IMR-90 (cell line): Measurements from ENCODE around the gene FAXC. TPM values are rescaled to one million over a fixed set of nuclear protein-coding genes. Genes with fewer than 3 reads are reported as not detected.

Experiments used
- ATAC-seq: fragments of 200-7000 bp; cut with Tn5 transposase; 2 replicates; pipeline ENCODE4 v1.9.1; 2020; ENCODE audit warnings: low read depth, mild to moderate bottlenecking, moderate library complexity
- BruUV-seq: library from RNA; stranded (reverse); fragments of 400-500 nt; replicated peaks from 2 replicates; lab custom pipeline; 2021; lab: Mats Ljungman, UMichigan
- CTCF ChIA-PET: fragments of 300-600 bp; formaldehyde crosslinking; extraction: SDS; loops from one replicate; lab custom pipeline; 2021; ENCODE audit warnings: antibody characterized with exemption; lab: Yijun Ruan, JAX
- POLR2A ChIA-PET: fragments of 300-600 bp; sonication (Branson Sonifier 250); formaldehyde crosslinking; loops from one replicate; lab custom pipeline; 2022; ENCODE audit warnings: antibody characterized with exemption; ENCODE audit not compliant: unreplicated experiment; lab: Charles Lee
- DNase-seq: peaks from one replicate; pipeline ENCODE4 v3.0.0; 2013
- H2AFZ ChIP-seq: replicated peaks from 2 replicates; pipeline ENCODE3; 2013; ENCODE audit warnings: low read length, mild to moderate bottlenecking; ENCODE audit not compliant: poor library complexity
- H2AK5ac ChIP-seq: 2 replicates; pipeline ENCODE4 v1.6.1; 2013; ENCODE audit warnings: low read depth, low read length, inconsistent platforms
- H2AK9ac ChIP-seq: replicated peaks from 2 replicates; pipeline ENCODE3; 2013; ENCODE audit warnings: mild to moderate bottlenecking, low read depth, low read length, moderate library complexity; ENCODE audit not compliant: poor library complexity
- H2BK120ac ChIP-seq: 2 replicates; pipeline ENCODE4 v1.6.1; 2013; ENCODE audit warnings: low read depth, low read length, inconsistent platforms
- H2BK15ac ChIP-seq: 3 replicates; pipeline ENCODE4 v1.6.1; 2013; ENCODE audit warnings: low read depth, low read length, inconsistent platforms
- H2BK20ac ChIP-seq: 2 replicates; pipeline ENCODE4 v1.6.1; 2013; ENCODE audit warnings: low read depth, mild to moderate bottlenecking, inconsistent platforms, low read length, moderate library complexity
- H2BK5ac ChIP-seq: 2 replicates; pipeline ENCODE4 v1.6.1; 2013; ENCODE audit warnings: mild to moderate bottlenecking, low read depth, low read length, inconsistent platforms; ENCODE audit not compliant: poor library complexity, severe bottlenecking
- H3K14ac ChIP-seq: replicated peaks from 2 replicates; pipeline ENCODE4 v1.6.1; 2013; ENCODE audit warnings: low read depth, low read length, inconsistent platforms
- H3K18ac ChIP-seq: 2 replicates; pipeline ENCODE4 v1.6.1; 2013; ENCODE audit warnings: low read depth, low read length, control low read depth
- H3K23ac ChIP-seq: 2 replicates; pipeline ENCODE4 v1.6.1; 2013; ENCODE audit warnings: low read depth, low read length, inconsistent platforms
- H3K27ac ChIP-seq: 2 replicates; pipeline ENCODE4 v1.5.1; 2013; ENCODE audit warnings: mild to moderate bottlenecking, control low read depth, low read length; ENCODE audit not compliant: insufficient read depth
- H3K27me3 ChIP-seq: 2 replicates; pipeline ENCODE4 v1.6.1; 2013; ENCODE audit warnings: low read length; ENCODE audit not compliant: control insufficient read depth, insufficient read depth
- H3K36me3 ChIP-seq: 2 replicates; pipeline ENCODE4 v1.6.1; 2013; ENCODE audit warnings: low read length, mixed read lengths; ENCODE audit not compliant: control insufficient read depth, insufficient read depth
- H3K4ac ChIP-seq: 2 replicates; pipeline ENCODE4 v1.6.1; 2013; ENCODE audit warnings: low read depth, low read length, inconsistent platforms
- H3K4me1 ChIP-seq: 2 replicates; pipeline ENCODE4 v1.6.1; 2013; ENCODE audit warnings: low read length, mixed read lengths; ENCODE audit not compliant: control insufficient read depth, insufficient read depth
- H3K4me2 ChIP-seq: 2 replicates; pipeline ENCODE4 v1.6.1; 2013; ENCODE audit warnings: low read depth, mild to moderate bottlenecking, control low read depth, low read length, moderate library complexity
- H3K4me3 ChIP-seq: 2 replicates; pipeline ENCODE4 v1.5.1; 2013; ENCODE audit warnings: low read depth, mild to moderate bottlenecking, control low read depth, low read length, moderate library complexity; ENCODE audit not compliant: insufficient read depth
- H3K56ac ChIP-seq: 2 replicates; pipeline ENCODE4 v1.6.1; 2013; ENCODE audit warnings: low read length, inconsistent platforms; ENCODE audit not compliant: insufficient read depth; ENCODE audit errors: extremely low read depth
- H3K79me1 ChIP-seq, 2 experiments: 2 replicates each; pipeline ENCODE4 v1.6.1; 2013; ENCODE audit warnings: low read length in 2 of 2, inconsistent platforms in 1 of 2, low read depth in 1 of 2
- H3K9ac ChIP-seq: 2 replicates; pipeline ENCODE4 v1.6.1; 2013; ENCODE audit warnings: low read depth, low read length, control low read depth
- H3K9me1 ChIP-seq: 2 replicates; pipeline ENCODE4 v1.6.1; 2013; ENCODE audit warnings: low read length, inconsistent platforms; ENCODE audit not compliant: insufficient read depth
- H3K9me3 ChIP-seq: 2 replicates; pipeline ENCODE4 v1.6.1; 2013; ENCODE audit warnings: low read length; ENCODE audit not compliant: control insufficient read depth, insufficient read depth
- H4K20me1 ChIP-seq: 2 replicates; pipeline ENCODE4 v1.6.1; 2013; ENCODE audit warnings: low read length, inconsistent platforms; ENCODE audit not compliant: insufficient read depth
- H4K5ac ChIP-seq: 2 replicates; pipeline ENCODE4 v1.6.1; 2013; ENCODE audit warnings: mild to moderate bottlenecking, low read depth, low read length, control low read depth
- H4K8ac ChIP-seq, 2 experiments: 2 replicates each; pipeline ENCODE4 v1.6.1; 2013; ENCODE audit warnings: low read depth in 2 of 2, low read length in 2 of 2, control low read depth in 1 of 2, inconsistent platforms in 1 of 2
- H4K91ac ChIP-seq: 2 replicates; pipeline ENCODE4 v1.6.1; 2013; ENCODE audit warnings: low read depth, low read length, inconsistent platforms; ENCODE audit not compliant: insufficient read depth
- CEBPB ChIP-seq: IDR thresholded peaks from 2 replicates; pipeline ENCODE4 v1.6.1; 2012; ENCODE audit warnings: low read depth, low read length, improper control_type of control experiment
- CHD1 ChIP-seq: IDR thresholded peaks from 2 replicates; pipeline ENCODE4 v1.6.1; 2012; ENCODE audit warnings: low read depth, low read length, improper control_type of control experiment
- FOS ChIP-seq: fragments of 150-350 bp; IDR thresholded peaks from 2 replicates; pipeline ENCODE4 v1.6.1; 2016; ENCODE audit warnings: low read depth, low read length
- MAFK ChIP-seq: IDR thresholded peaks from 2 replicates; pipeline ENCODE4 v1.6.1; 2012; ENCODE audit warnings: low read depth, low read length, improper control_type of control experiment
- MXI1 ChIP-seq: IDR thresholded peaks from 2 replicates; pipeline ENCODE4 v1.6.1; 2012; ENCODE audit warnings: low read depth, mild to moderate bottlenecking, low read length, moderate library complexity, borderline replicate concordance
- NFE2L2 ChIP-seq: fragments of 150-350 bp; IDR thresholded peaks from 2 replicates; pipeline ENCODE4 v1.6.1; 2016; ENCODE audit warnings: low read depth, mild to moderate bottlenecking, low read length
- POLR2A ChIP-seq: IDR thresholded peaks from 2 replicates; pipeline ENCODE4 v1.6.1; 2012; ENCODE audit warnings: mild to moderate bottlenecking, low read depth, low read length
- RAD21 ChIP-seq: IDR thresholded peaks from 2 replicates; pipeline ENCODE4 v1.6.1; 2012; ENCODE audit warnings: low read length, improper control_type of control experiment
- RCOR1 ChIP-seq: IDR thresholded peaks from 2 replicates; pipeline ENCODE4 v1.6.1; 2012; ENCODE audit warnings: mild to moderate bottlenecking, low read length, improper control_type of control experiment; ENCODE audit not compliant: insufficient replicate concordance
- RFX5 ChIP-seq: IDR thresholded peaks from 2 replicates; pipeline ENCODE4 v1.8.0; 2012; ENCODE audit warnings: low read depth, mild to moderate bottlenecking, low read length, moderate library complexity
- SMC3 ChIP-seq: fragments of 150-350 bp; IDR thresholded peaks from 2 replicates; pipeline ENCODE4 v1.6.1; 2016; ENCODE audit warnings: low read depth, mild to moderate bottlenecking, antibody characterized with exemption, low read length, moderate library complexity
- WGBS, 2 experiments: methylation state at CpG; one replicate each; pipeline versions ENCODE4 v1.1.5 to v1.1.7; 2013; ENCODE audit warnings: missing lambda C conversion rate in 2 of 2; ENCODE audit not compliant: insufficient read length in 1 of 2; ENCODE audit errors: extremely low coverage in 2 of 2; 5-methylcytosine and 5-hydroxymethylcytosine counted together
- dilution Hi-C: fragments of 300-500 bp; cut with HindIII; formaldehyde crosslinking; loops from one replicate; pipeline ENCODE4 v1.14.3; 2018; ENCODE audit warnings: low sequenced_read_pairs; ENCODE audit not compliant: unreplicated experiment
- in situ Hi-C: fragments of 300-500 bp; cut with MboI; formaldehyde crosslinking; loops from 3 replicates; pipeline ENCODE4 v1.14.3; 2019; ENCODE audit warnings: low sequenced_read_pairs, inconsistent platforms, mixed read lengths
- intact Hi-C: fragments of 100-400 bp; cut with micrococcal nuclease; formaldehyde crosslinking; loops from 2 replicates; pipeline ENCODE4 v1.10.0; 2022
- polyA plus RNA-seq, 3 experiments: library from polyadenylated mRNA; depleted of rRNA; stranded (reverse); fragments of >200 nt; gene quantifications; 2 replicates each; pipeline ENCODE4 v1.2.3, GENCODE V29; 2012; ENCODE audit warnings: low replicate concordance in 1 of 3
- total RNA-seq: library from RNA; depleted of rRNA; stranded (reverse); fragments of >200 nt; gene quantifications from 2 replicates; pipeline ENCODE4 v1.2.3, GENCODE V29; 2012
- TF ChIP-seq, protein P1 (sequence below): conservative IDR thresholded peaks from 2 replicates; pipeline ENCODE4 v1.5.1; 2012; ENCODE audit warnings: mild to moderate bottlenecking, low read depth, low read length, improper control_type of control experiment
- TF ChIP-seq, protein P2 (sequence below): fragments of 150-350 bp; IDR thresholded peaks from 2 replicates; pipeline ENCODE4 v1.6.1; 2016; ENCODE audit warnings: low read depth, mild to moderate bottlenecking, low read length, moderate library complexity, borderline replicate concordance
- TF ChIP-seq, protein P3 (sequence below): fragments of 150-350 bp; IDR thresholded peaks from 2 replicates; pipeline ENCODE4 v1.6.1; 2017; ENCODE audit warnings: mild to moderate bottlenecking, antibody characterized with exemption, low read length, low read depth

The FAXC gene
- total and polyA plus RNA-seq, 2 of the 4 experiments (the other 2 are of a cell fraction) = 1.1 to 2.7 TPM

DNA sequence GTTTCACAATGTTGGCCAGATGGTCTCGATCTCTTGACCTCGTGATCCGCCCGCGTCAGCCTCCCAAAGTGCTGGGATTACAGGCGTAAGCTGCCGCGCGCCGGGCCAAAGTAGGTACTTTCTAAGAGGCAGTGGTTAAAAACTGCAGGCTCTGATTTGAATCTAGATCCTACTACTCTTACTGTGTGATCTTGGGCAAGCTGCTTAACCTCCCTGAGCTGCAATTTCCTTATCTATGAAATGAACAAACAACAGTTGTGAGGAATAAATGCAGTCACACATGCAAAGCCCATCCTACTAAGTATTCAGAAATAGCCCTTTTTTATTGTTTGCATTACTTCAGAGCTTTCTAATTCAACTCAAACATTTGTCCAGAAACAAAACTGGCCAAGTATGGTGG lies 2.9 kb downstream of the FAXC start:
- DNase-seq (no peak), ATAC-seq (no peak)
- Histone ChIP-seq H2BK120ac (no peak overlapping the region), H3K79me1 (no peaks in the 10 kb centered on the region), H3K9me1 (peaks cover 6% of the 10 kb centered on the region; the same call in 1 of the 2 replicates), H2BK5ac (no peak overlapping the region), H2AK5ac (no peak overlapping the region), H3K9ac (no peak overlapping the region), H2BK20ac (no peak overlapping the region), H3K4ac (no peak overlapping the region), H3K23ac (no peak overlapping the region), H4K8ac (no peak overlapping the region), H3K27ac (no peak overlapping the region), H3K4me2 (no peak overlapping the region), H4K20me1 (no peaks in the 10 kb centered on the region), H2AFZ (no peak overlapping the region), H4K5ac (no peak overlapping the region), H2BK15ac (no peak overlapping the region), H3K9me3 (no peaks in the 10 kb centered on the region), H3K56ac (no peak overlapping the region), H3K27me3 (0 out of 2 replicates have a peak, but pooled peaks cover 5% of the 10 kb centered on the region), H3K14ac (no peak overlapping the region), H3K18ac (no peak overlapping the region), H3K4me1 (peaks cover 3% of the 10 kb centered on the region; the same call in 1 of the 2 replicates), H4K91ac (no peak overlapping the region), H3K4me3 (no peak overlapping the region), H3K36me3 (no peaks in the 10 kb centered on the region), H2AK9ac (no peak overlapping the region)
- POLR2A ChIA-PET = no interaction called here
- TF ChIP-seq, protein P1, sequence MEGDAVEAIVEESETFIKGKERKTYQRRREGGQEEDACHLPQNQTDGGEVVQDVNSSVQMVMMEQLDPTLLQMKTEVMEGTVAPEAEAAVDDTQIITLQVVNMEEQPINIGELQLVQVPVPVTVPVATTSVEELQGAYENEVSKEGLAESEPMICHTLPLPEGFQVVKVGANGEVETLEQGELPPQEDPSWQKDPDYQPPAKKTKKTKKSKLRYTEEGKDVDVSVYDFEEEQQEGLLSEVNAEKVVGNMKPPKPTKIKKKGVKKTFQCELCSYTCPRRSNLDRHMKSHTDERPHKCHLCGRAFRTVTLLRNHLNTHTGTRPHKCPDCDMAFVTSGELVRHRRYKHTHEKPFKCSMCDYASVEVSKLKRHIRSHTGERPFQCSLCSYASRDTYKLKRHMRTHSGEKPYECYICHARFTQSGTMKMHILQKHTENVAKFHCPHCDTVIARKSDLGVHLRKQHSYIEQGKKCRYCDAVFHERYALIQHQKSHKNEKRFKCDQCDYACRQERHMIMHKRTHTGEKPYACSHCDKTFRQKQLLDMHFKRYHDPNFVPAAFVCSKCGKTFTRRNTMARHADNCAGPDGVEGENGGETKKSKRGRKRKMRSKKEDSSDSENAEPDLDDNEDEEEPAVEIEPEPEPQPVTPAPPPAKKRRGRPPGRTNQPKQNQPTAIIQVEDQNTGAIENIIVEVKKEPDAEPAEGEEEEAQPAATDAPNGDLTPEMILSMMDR = no peak
- no peak for TF ChIP-seq FOS
- no peak for TF ChIP-seq RCOR1
- TF ChIP-seq, protein P2, sequence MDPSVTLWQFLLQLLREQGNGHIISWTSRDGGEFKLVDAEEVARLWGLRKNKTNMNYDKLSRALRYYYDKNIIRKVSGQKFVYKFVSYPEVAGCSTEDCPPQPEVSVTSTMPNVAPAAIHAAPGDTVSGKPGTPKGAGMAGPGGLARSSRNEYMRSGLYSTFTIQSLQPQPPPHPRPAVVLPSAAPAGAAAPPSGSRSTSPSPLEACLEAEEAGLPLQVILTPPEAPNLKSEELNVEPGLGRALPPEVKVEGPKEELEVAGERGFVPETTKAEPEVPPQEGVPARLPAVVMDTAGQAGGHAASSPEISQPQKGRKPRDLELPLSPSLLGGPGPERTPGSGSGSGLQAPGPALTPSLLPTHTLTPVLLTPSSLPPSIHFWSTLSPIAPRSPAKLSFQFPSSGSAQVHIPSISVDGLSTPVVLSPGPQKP = no peak
- TF ChIP-seq MAFK = no peak
- TF ChIP-seq, protein P3, sequence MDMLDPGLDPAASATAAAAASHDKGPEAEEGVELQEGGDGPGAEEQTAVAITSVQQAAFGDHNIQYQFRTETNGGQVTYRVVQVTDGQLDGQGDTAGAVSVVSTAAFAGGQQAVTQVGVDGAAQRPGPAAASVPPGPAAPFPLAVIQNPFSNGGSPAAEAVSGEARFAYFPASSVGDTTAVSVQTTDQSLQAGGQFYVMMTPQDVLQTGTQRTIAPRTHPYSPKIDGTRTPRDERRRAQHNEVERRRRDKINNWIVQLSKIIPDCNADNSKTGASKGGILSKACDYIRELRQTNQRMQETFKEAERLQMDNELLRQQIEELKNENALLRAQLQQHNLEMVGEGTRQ = no peak
- no peak for TF ChIP-seq RAD21
- no peak for TF ChIP-seq MXI1
- TF ChIP-seq POLR2A = no peak
- no peak for TF ChIP-seq RFX5
- TF ChIP-seq NFE2L2 = no peak
- no peak for TF ChIP-seq CHD1
- TF ChIP-seq SMC3 = no peak
- TF ChIP-seq CEBPB = no peak
- in situ Hi-C loops = no loop called here
- intact Hi-C loops = no loop called here
- whole genome bisulfite sequencing, 2 experiments = no CpG with 5 or more reads among the region's 10 CpGs
- BruUV-seq = no TSS peak
- CTCF ChIA-PET = interaction anchor here (1.2 kb wide), 1 partner anchor 16 kb away, joined by 4 read pairs; no protein-coding TSS in a partner anchor
- dilution Hi-C loops = no loop called here
